ENCODE measurements around the gene GPRC5B.

Gene GPRC5B

GRCh38 chr16:19875900-19876299, 8.7 kb downstream of the GPRC5B start:
- no peaks in the 10 kb centered on the region for H3K4me1 ChIP-seq (ENCODE audit: low read length)
- H2AFZ ChIP-seq (ENCODE audit: low read length), result no peak overlapping the region
- no peaks in the 10 kb centered on the region for H3K9me2 ChIP-seq (replicated peaks; ENCODE audit: insufficient read depth, low read length)
- H3K4me3 ChIP-seq (ENCODE audit: low read length), result no peak overlapping the region
- H3K27ac ChIP-seq (ENCODE audit: low read length), result no peak overlapping the region
- no peaks in the 10 kb centered on the region for H3K79me2 ChIP-seq (ENCODE audit: low read length)
- no peak for DNase-seq
- no peaks in the 10 kb centered on the region for H3K36me3 ChIP-seq (replicated peaks; ENCODE audit: insufficient read depth, low read length)
- H3K4me2 ChIP-seq (ENCODE audit: low read depth, low read length), result no peak overlapping the region
- no peaks in the 10 kb centered on the region for H3K27me3 ChIP-seq (replicated peaks; ENCODE audit: insufficient read depth, low read length)
- no peaks in the 10 kb centered on the region for H3F3A ChIP-seq (ENCODE audit: insufficient read depth, low read length)
- no peak overlapping the region for H3K9ac ChIP-seq (ENCODE audit: low read length)
- H4K20me1 ChIP-seq (ENCODE audit: insufficient read depth, low read length), result no peaks in the 10 kb centered on the region
- no peak for TF ChIP-seq EZH2 (optimal IDR thresholded peaks at IDR 0.05; ENCODE audit: low read depth, low read length)
- H3K9me3 ChIP-seq (replicated peaks; ENCODE audit: insufficient read depth, low read length), result no peaks in the 10 kb centered on the region

- H3K36me3 ChIP-seq (replicated peaks; ENCODE audit: insufficient read depth, low read length), result no peaks in the 10 kb centered on the region
- no peaks in the 10 kb centered on the region for H3F3A ChIP-seq (ENCODE audit: insufficient read depth, low read length)
- TF ChIP-seq EZH2phosphoT487 (IDR thresholded peaks at IDR 0.05; ENCODE audit: low read length) (no peak), EZH2 (optimal IDR thresholded peaks at IDR 0.05; ENCODE audit: low read depth, low read length) (no peak), CTCF (IDR thresholded peaks at IDR 0.05; ENCODE audit: low read length) (no peak)
- no peaks in the 10 kb centered on the region for H3K27me3 ChIP-seq (replicated peaks; ENCODE audit: insufficient read depth, low read length)
- no peaks in the 10 kb centered on the region for H3K9me2 ChIP-seq (replicated peaks; ENCODE audit: insufficient read depth, low read length)
- H3K9ac ChIP-seq (ENCODE audit: low read length), result no peak overlapping the region
- H3K9me3 ChIP-seq (replicated peaks; ENCODE audit: insufficient read depth, low read length), result no peaks in the 10 kb centered on the region
- H3K4me2 ChIP-seq (ENCODE audit: low read depth, low read length), result no peak overlapping the region
- no peaks in the 10 kb centered on the region for H3K4me1 ChIP-seq (ENCODE audit: low read length)
- no peak overlapping the region for H2AFZ ChIP-seq (ENCODE audit: low read length)
- no peak overlapping the region for H3K27ac ChIP-seq (ENCODE audit: low read length)
- no peaks in the 10 kb centered on the region for H3K79me2 ChIP-seq (ENCODE audit: low read length)
- no peak for DNase-seq
- no peaks in the 10 kb centered on the region for H4K20me1 ChIP-seq (ENCODE audit: insufficient read depth, low read length)
- no peak overlapping the region for H3K4me3 ChIP-seq (ENCODE audit: low read length)
Observed at GRCh38 chr16:19874851-19875546, 9.6 kb downstream of the GPRC5B start.

- Histone ChIP-seq H3K79me2 (ENCODE audit: low read length) (no peaks in the 10 kb centered on the region), H3F3A (ENCODE audit: insufficient read depth, low read length) (no peaks in the 10 kb centered on the region), H3K4me1 (ENCODE audit: low read length) (no peaks in the 10 kb centered on the region), H3K4me3 (ENCODE audit: low read length) (no peak overlapping the region), H3K27ac (ENCODE audit: low read length) (no peak overlapping the region), H3K36me3 (replicated peaks; ENCODE audit: insufficient read depth, low read length) (no peaks in the 10 kb centered on the region), H3K4me2 (ENCODE audit: low read depth, low read length) (no peak overlapping the region), H3K9ac (ENCODE audit: low read length) (no peak overlapping the region), H3K27me3 (replicated peaks; ENCODE audit: insufficient read depth, low read length) (no peaks in the 10 kb centered on the region), H2AFZ (ENCODE audit: low read length) (no peak overlapping the region), H4K20me1 (ENCODE audit: insufficient read depth, low read length) (no peaks in the 10 kb centered on the region), H3K9me2 (replicated peaks; ENCODE audit: insufficient read depth, low read length) (no peaks in the 10 kb centered on the region), H3K9me3 (replicated peaks; ENCODE audit: insufficient read depth, low read length) (no peaks in the 10 kb centered on the region)
- DNase-seq, result no peak
- TF ChIP-seq EZH2 (optimal IDR thresholded peaks at IDR 0.05; ENCODE audit: low read depth, low read length) (no peak), EZH2phosphoT487 (IDR thresholded peaks at IDR 0.05; ENCODE audit: low read length) (no peak), CTCF (IDR thresholded peaks at IDR 0.05; ENCODE audit: low read length) (no peak)
Observed at GRCh38 chr16:19874026-19874425, 10.6 kb downstream of the GPRC5B start.

- no peak overlapping the region for H3K4me2 ChIP-seq (ENCODE audit: low read depth, low read length)
- DNase-seq, result no peak
- no peaks in the 10 kb centered on the region for H3K9me2 ChIP-seq (replicated peaks; ENCODE audit: insufficient read depth, low read length)
- H3K4me1 ChIP-seq (ENCODE audit: low read length), result no peaks in the 10 kb centered on the region
- no peaks in the 10 kb centered on the region for H3K27me3 ChIP-seq (replicated peaks; ENCODE audit: insufficient read depth, low read length)
- no peaks in the 10 kb centered on the region for H3K9me3 ChIP-seq (replicated peaks; ENCODE audit: insufficient read depth, low read length)
- H3K4me3 ChIP-seq (ENCODE audit: low read length), result no peak overlapping the region
- H3K36me3 ChIP-seq (replicated peaks; ENCODE audit: insufficient read depth, low read length), result no peaks in the 10 kb centered on the region
- no peak overlapping the region for H2AFZ ChIP-seq (ENCODE audit: low read length)
- no peaks in the 10 kb centered on the region for H4K20me1 ChIP-seq (ENCODE audit: insufficient read depth, low read length)
- TF ChIP-seq CTCF (IDR thresholded peaks at IDR 0.05; ENCODE audit: low read length) (no peak), EZH2phosphoT487 (IDR thresholded peaks at IDR 0.05; ENCODE audit: low read length) (no peak), EZH2 (optimal IDR thresholded peaks at IDR 0.05; ENCODE audit: low read depth, low read length) (no peak)
- no peak overlapping the region for H3K27ac ChIP-seq (ENCODE audit: low read length)
- no peak overlapping the region for H3K9ac ChIP-seq (ENCODE audit: low read length)
- no peaks in the 10 kb centered on the region for H3K79me2 ChIP-seq (ENCODE audit: low read length)
- no peaks in the 10 kb centered on the region for H3F3A ChIP-seq (ENCODE audit: insufficient read depth, low read length)
Observed at GRCh38 chr16:19872935-19873334, 11.7 kb downstream of the GPRC5B start.
